Ascending aorta (tissue), 2 donors: ENCODE results near the gene TBX3. TPM values are rescaled to one million over a fixed set of nuclear protein-coding genes. Genes with fewer than 3 reads are reported as not detected.

Experiments used
- DNase-seq, 2 donors: peaks; one replicate each; pipeline ENCODE4 v3.0.0-alpha.2; 2019; ENCODE audit warnings: low spot score in 2 of 2
- H3K27ac ChIP-seq, 2 donors: fragments of 200-600 bp; sonication (generic); one replicate each; pipeline ENCODE4 v1.5.1; 2016 to 2017; ENCODE audit warnings: mild to moderate bottlenecking in 1 of 2
- H3K27me3 ChIP-seq: fragments of 200-600 bp; sonication (generic); one replicate; pipeline ENCODE4 v1.5.1; 2017
- H3K36me3 ChIP-seq, 2 donors: fragments of 200-600 bp; sonication (generic); one replicate each; pipeline ENCODE4 v1.5.1; 2016
- H3K4me1 ChIP-seq, 2 donors: fragments of 200-600 bp; sonication (generic); one replicate each; pipeline ENCODE4 v1.5.1; 2016 to 2017; ENCODE audit warnings: mild to moderate bottlenecking in 1 of 2
- H3K4me3 ChIP-seq, 2 donors: fragments of 200-600 bp; sonication (generic); one replicate each; pipeline ENCODE4 v1.5.1; 2016 to 2017; ENCODE audit warnings: mild to moderate bottlenecking in 1 of 2
- H3K9me3 ChIP-seq, 2 donors: fragments of 200-600 bp; sonication (generic); one replicate each; pipeline ENCODE4 v1.5.1; 2016
- CTCF ChIP-seq, 3 experiments: fragments of 200-600 bp in 2 of 3; fragments of 450-650 bp in 1 of 3; sonication (generic) in 2 of 3; IDR thresholded peaks; one replicate each; pipeline ENCODE4 v1.5.1; 2016 to 2019; ENCODE audit warnings: antibody characterized with exemption in 3 of 3, mild to moderate bottlenecking in 1 of 3, moderate library complexity in 1 of 3
- intact Hi-C: fragments of 100-400 bp; cut with DNase I; formaldehyde crosslinking; loops from one replicate; pipeline ENCODE4 v1.15.1; 2023
- total RNA-seq: library from RNA; depleted of rRNA; stranded (reverse); fragments of >200 nt; gene quantifications from one replicate; pipeline ENCODE4 v1.1.0, GENCODE V29; 2016

Gene TBX3
- total RNA-seq, 1 donor from 2014 or later, result 20.0 TPM

GRCh38 chr12:114703060-114703493 lies 19.1 kb upstream of the TBX3 start:
- no peak for DNase-seq
- H3K27ac ChIP-seq, result no peak overlapping the region
- intact Hi-C loops, result no loop called here
- H3K36me3 ChIP-seq, result no peaks in the 10 kb centered on the region
- H3K4me1 ChIP-seq, result no peaks in the 10 kb centered on the region
- no peak for TF ChIP-seq CTCF (IDR thresholded peaks at IDR 0.05)
- H3K27me3 ChIP-seq, result peaks cover 19% of the 10 kb centered on the region
- H3K4me3 ChIP-seq, result no peak overlapping the region
- no peaks in the 10 kb centered on the region for H3K9me3 ChIP-seq

GRCh38 chr12:114702462-114702861 lies 18.5 kb upstream of the TBX3 start:
- H3K4me3 ChIP-seq, result no peak overlapping the region
- DNase-seq, result no peak
- no peaks in the 10 kb centered on the region for H3K36me3 ChIP-seq
- intact Hi-C loops, result no loop called here
- no peak for TF ChIP-seq CTCF (IDR thresholded peaks at IDR 0.05)
- H3K27me3 ChIP-seq, result peaks cover 19% of the 10 kb centered on the region
- no peak overlapping the region for H3K27ac ChIP-seq
- no peaks in the 10 kb centered on the region for H3K4me1 ChIP-seq
- H3K9me3 ChIP-seq, result no peaks in the 10 kb centered on the region

- H3K4me3 ChIP-seq, result no peak overlapping the region
- no peaks in the 10 kb centered on the region for H3K36me3 ChIP-seq
- intact Hi-C loops, result no loop called here
- no peaks in the 10 kb centered on the region for H3K4me1 ChIP-seq
- TF ChIP-seq CTCF (IDR thresholded peaks at IDR 0.05), result no peak
- H3K9me3 ChIP-seq, result no peaks in the 10 kb centered on the region
- peaks cover 19% of the 10 kb centered on the region for H3K27me3 ChIP-seq
- H3K27ac ChIP-seq, result no peak overlapping the region
- no peak for DNase-seq
Observed at GRCh38 chr12:114701553-114701952, 17.6 kb upstream of the TBX3 start.

GRCh38 chr12:114701104-114701414 lies 17.1 kb upstream of the TBX3 start:
- Histone ChIP-seq H3K27ac (no peak overlapping the region), H3K27me3 (peaks cover 19% of the 10 kb centered on the region), H3K4me1 (no peaks in the 10 kb centered on the region), H3K36me3 (no peaks in the 10 kb centered on the region), H3K9me3 (no peaks in the 10 kb centered on the region), H3K4me3 (no peak overlapping the region)
- no peak for DNase-seq
- no peak for TF ChIP-seq CTCF (IDR thresholded peaks at IDR 0.05)
- intact Hi-C loops, result no loop called here

- peaks cover 22% of the 10 kb centered on the region for H3K27me3 ChIP-seq
Observed at GRCh38 chr12:114700392-114701103, 16.6 kb upstream of the TBX3 start.

More at GRCh38 chr12:114700392-114701103, 16.6 kb upstream of the TBX3 start:
- Histone ChIP-seq H3K9me3 (no peaks in the 10 kb centered on the region), H3K4me3 (no peak overlapping the region), H3K27ac (no peak overlapping the region), H3K36me3 (no peaks in the 10 kb centered on the region), H3K4me1 (no peaks in the 10 kb centered on the region)
- TF ChIP-seq CTCF (IDR thresholded peaks at IDR 0.05), result no peak
- DNase-seq, result no peak
- intact Hi-C loops, result no loop called here
